SH-SY5Y (cell line): ENCODE measurements around the gene APP.

Experiments used
- GATA2 ChIP-seq: IDR thresholded peaks from 2 replicates; pipeline ENCODE4 v1.6.1; 2011; ENCODE audit warnings: mild to moderate bottlenecking, low read depth, low read length
- GATA3 ChIP-seq: IDR thresholded peaks from 2 replicates; pipeline ENCODE4 v1.6.1; 2011; ENCODE audit warnings: low read depth, mild to moderate bottlenecking, low read length, moderate library complexity

- TF ChIP-seq GATA2 (no peak), GATA3 (no peak)
Observed at GRCh38 chr21:25956993-25957714, 213.4 kb downstream of the APP start.
